Measurements from ENCODE around the gene WSB1.

DNA sequence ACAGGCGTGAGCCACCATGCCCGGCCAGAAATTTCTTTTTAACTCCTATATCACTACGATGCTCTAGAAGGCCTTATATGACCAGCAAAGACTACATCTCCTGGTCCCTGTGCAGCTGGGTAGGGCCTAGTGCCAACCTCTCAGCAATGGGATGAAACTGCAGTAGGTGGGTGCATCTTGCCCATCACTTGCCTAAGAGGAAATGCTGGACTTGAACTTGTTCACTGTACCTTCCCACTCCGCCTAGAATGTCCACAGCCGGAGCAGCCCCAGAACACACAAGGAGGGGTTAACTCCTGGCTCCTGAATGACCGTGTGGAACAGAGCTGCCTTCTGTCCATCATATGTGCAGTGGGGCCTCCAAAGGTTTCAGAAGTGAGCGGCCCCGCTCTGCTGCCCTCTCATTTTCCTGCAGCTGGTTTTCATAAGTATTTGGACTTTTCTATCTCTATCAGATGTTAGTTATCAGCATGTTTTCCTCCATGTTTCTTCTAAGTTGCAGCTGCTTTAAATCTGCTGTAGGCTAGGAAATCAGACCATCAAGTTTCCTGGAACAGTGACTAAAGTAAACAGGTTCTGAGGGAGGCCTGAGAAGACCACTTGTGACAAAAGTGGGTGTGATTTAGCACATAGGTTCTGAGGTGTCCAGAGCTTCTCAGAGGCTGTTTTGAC lies 52.5 kb downstream of the WSB1 start:
- TF ChIP-seq, protein P1, sequence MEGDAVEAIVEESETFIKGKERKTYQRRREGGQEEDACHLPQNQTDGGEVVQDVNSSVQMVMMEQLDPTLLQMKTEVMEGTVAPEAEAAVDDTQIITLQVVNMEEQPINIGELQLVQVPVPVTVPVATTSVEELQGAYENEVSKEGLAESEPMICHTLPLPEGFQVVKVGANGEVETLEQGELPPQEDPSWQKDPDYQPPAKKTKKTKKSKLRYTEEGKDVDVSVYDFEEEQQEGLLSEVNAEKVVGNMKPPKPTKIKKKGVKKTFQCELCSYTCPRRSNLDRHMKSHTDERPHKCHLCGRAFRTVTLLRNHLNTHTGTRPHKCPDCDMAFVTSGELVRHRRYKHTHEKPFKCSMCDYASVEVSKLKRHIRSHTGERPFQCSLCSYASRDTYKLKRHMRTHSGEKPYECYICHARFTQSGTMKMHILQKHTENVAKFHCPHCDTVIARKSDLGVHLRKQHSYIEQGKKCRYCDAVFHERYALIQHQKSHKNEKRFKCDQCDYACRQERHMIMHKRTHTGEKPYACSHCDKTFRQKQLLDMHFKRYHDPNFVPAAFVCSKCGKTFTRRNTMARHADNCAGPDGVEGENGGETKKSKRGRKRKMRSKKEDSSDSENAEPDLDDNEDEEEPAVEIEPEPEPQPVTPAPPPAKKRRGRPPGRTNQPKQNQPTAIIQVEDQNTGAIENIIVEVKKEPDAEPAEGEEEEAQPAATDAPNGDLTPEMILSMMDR (IDR thresholded peaks at IDR 0.05; ENCODE audit: low read length) = no peak
- TF ChIP-seq EZH2 (IDR thresholded peaks at IDR 0.05; ENCODE audit: borderline replicate concordance, low read length) = no peak
